ENCODE data around the gene VOPP1.

DNA sequence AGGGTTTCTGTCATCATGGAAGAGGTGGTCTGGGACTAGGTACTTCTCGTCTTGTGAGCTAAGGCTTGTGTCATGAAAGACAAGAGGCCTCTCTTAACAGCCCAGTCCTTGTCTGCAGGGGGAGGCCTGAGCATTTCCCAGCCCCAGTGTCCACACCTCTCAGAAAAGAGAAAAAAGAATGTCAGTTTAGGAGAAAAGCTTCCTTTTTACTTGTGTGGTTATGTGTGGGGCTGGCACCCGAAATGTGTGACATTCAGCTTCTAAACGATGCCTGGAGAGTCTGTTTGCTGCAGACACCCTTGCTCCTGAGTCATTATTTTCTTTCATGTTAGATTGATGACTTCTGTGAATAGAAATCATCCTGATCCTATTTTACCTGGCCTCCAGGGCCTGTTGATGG, 139.8 kb downstream of the VOPP1 start:
- TF ChIP-seq POLR2A (IDR thresholded peaks at IDR 0.05; ENCODE audit: low read depth, low read length) (no peak), RAD21 (IDR thresholded peaks at IDR 0.05; ENCODE audit: insufficient read depth, low read depth, low read length) (no peak), SREBF2 (IDR thresholded peaks at IDR 0.05; ENCODE audit: low read length) (no peak), RELA (IDR thresholded peaks at IDR 0.05; ENCODE audit: borderline replicate concordance, partially characterized antibody) (no peak), SRF (IDR thresholded peaks at IDR 0.05; ENCODE audit: low read depth in 2 of 2, low read length in 2 of 2) (no peak), EGR1 (IDR thresholded peaks at IDR 0.05; ENCODE audit: borderline replicate concordance in 1 of 2, low read depth in 2 of 2, low read length in 2 of 2) (no peak), MXI1 (IDR thresholded peaks at IDR 0.05; ENCODE audit: low read depth, low read length) (no peak), KAT2A (conservative IDR thresholded peaks at IDR 0.05; ENCODE audit: control insufficient read depth, low read depth, low read length) (no peak), MYC (IDR thresholded peaks at IDR 0.05; ENCODE audit: insufficient read depth, insufficient read length, insufficient replicate concordance, low read length, severe bottlenecking) (no peak)
- TF ChIP-seq, protein P1, sequence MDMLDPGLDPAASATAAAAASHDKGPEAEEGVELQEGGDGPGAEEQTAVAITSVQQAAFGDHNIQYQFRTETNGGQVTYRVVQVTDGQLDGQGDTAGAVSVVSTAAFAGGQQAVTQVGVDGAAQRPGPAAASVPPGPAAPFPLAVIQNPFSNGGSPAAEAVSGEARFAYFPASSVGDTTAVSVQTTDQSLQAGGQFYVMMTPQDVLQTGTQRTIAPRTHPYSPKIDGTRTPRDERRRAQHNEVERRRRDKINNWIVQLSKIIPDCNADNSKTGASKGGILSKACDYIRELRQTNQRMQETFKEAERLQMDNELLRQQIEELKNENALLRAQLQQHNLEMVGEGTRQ (IDR thresholded peaks at IDR 0.05; ENCODE audit: borderline replicate concordance, low read depth, low read length) = no peak
- TF ChIP-seq, protein P2, sequence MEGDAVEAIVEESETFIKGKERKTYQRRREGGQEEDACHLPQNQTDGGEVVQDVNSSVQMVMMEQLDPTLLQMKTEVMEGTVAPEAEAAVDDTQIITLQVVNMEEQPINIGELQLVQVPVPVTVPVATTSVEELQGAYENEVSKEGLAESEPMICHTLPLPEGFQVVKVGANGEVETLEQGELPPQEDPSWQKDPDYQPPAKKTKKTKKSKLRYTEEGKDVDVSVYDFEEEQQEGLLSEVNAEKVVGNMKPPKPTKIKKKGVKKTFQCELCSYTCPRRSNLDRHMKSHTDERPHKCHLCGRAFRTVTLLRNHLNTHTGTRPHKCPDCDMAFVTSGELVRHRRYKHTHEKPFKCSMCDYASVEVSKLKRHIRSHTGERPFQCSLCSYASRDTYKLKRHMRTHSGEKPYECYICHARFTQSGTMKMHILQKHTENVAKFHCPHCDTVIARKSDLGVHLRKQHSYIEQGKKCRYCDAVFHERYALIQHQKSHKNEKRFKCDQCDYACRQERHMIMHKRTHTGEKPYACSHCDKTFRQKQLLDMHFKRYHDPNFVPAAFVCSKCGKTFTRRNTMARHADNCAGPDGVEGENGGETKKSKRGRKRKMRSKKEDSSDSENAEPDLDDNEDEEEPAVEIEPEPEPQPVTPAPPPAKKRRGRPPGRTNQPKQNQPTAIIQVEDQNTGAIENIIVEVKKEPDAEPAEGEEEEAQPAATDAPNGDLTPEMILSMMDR (IDR thresholded peaks at IDR 0.05 in 2 of 3, conservative IDR thresholded peaks at IDR 0.05 in 1 of 3; ENCODE audit: control insufficient read depth in 2 of 3, extremely low read depth in 1 of 3, insufficient read depth in 1 of 3, low read depth in 3 of 3, low read length in 3 of 3) = no peak
- TF ChIP-seq, protein P3, sequence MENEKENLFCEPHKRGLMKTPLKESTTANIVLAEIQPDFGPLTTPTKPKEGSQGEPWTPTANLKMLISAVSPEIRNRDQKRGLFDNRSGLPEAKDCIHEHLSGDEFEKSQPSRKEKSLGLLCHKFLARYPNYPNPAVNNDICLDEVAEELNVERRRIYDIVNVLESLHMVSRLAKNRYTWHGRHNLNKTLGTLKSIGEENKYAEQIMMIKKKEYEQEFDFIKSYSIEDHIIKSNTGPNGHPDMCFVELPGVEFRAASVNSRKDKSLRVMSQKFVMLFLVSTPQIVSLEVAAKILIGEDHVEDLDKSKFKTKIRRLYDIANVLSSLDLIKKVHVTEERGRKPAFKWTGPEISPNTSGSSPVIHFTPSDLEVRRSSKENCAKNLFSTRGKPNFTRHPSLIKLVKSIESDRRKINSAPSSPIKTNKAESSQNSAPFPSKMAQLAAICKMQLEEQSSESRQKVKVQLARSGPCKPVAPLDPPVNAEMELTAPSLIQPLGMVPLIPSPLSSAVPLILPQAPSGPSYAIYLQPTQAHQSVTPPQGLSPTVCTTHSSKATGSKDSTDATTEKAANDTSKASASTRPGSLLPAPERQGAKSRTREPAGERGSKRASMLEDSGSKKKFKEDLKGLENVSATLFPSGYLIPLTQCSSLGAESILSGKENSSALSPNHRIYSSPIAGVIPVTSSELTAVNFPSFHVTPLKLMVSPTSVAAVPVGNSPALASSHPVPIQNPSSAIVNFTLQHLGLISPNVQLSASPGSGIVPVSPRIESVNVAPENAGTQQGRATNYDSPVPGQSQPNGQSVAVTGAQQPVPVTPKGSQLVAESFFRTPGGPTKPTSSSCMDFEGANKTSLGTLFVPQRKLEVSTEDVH (IDR thresholded peaks at IDR 0.05; ENCODE audit: low read depth, partially characterized antibody) = no peak
- TF ChIP-seq, protein P4, sequence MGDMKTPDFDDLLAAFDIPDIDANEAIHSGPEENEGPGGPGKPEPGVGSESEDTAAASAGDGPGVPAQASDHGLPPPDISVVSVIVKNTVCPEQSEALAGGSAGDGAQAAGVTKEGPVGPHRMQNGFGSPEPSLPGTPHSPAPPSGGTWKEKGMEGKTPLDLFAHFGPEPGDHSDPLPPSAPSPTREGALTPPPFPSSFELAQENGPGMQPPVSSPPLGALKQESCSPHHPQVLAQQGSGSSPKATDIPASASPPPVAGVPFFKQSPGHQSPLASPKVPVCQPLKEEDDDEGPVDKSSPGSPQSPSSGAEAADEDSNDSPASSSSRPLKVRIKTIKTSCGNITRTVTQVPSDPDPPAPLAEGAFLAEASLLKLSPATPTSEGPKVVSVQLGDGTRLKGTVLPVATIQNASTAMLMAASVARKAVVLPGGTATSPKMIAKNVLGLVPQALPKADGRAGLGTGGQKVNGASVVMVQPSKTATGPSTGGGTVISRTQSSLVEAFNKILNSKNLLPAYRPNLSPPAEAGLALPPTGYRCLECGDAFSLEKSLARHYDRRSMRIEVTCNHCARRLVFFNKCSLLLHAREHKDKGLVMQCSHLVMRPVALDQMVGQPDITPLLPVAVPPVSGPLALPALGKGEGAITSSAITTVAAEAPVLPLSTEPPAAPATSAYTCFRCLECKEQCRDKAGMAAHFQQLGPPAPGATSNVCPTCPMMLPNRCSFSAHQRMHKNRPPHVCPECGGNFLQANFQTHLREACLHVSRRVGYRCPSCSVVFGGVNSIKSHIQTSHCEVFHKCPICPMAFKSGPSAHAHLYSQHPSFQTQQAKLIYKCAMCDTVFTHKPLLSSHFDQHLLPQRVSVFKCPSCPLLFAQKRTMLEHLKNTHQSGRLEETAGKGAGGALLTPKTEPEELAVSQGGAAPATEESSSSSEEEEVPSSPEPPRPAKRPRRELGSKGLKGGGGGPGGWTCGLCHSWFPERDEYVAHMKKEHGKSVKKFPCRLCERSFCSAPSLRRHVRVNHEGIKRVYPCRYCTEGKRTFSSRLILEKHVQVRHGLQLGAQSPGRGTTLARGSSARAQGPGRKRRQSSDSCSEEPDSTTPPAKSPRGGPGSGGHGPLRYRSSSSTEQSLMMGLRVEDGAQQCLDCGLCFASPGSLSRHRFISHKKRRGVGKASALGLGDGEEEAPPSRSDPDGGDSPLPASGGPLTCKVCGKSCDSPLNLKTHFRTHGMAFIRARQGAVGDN (IDR thresholded peaks at IDR 0.05) = no peak
- TF ChIP-seq, protein P5, sequence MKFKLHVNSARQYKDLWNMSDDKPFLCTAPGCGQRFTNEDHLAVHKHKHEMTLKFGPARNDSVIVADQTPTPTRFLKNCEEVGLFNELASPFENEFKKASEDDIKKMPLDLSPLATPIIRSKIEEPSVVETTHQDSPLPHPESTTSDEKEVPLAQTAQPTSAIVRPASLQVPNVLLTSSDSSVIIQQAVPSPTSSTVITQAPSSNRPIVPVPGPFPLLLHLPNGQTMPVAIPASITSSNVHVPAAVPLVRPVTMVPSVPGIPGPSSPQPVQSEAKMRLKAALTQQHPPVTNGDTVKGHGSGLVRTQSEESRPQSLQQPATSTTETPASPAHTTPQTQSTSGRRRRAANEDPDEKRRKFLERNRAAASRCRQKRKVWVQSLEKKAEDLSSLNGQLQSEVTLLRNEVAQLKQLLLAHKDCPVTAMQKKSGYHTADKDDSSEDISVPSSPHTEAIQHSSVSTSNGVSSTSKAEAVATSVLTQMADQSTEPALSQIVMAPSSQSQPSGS (IDR thresholded peaks at IDR 0.05; ENCODE audit: low read length) = no peak
